Measurements from ENCODE around the gene SEPTIN1.

The SEPTIN1 gene

GRCh38 chr16:30378236-30379157, 3.9 kb downstream of the SEPTIN1 start (continued):
- TF ChIP-seq ZNF394 (tag by site-specific recombination; IDR thresholded peaks at IDR 0.05; ENCODE audit: borderline replicate concordance), result peak; percentile 48; the same call in 1 of the 2 replicates
- no peak for TF ChIP-seq FEZF1 (tag by site-specific recombination; IDR thresholded peaks at IDR 0.05)
- TF ChIP-seq ZNF366 (tag by site-specific recombination; conservative IDR thresholded peaks at IDR 0.05), result peak; percentile 88
- no peak for TF ChIP-seq ZNF747 (tag by site-specific recombination; IDR thresholded peaks at IDR 0.05)
- TF ChIP-seq ZNF239 (tag by site-specific recombination; IDR thresholded peaks at IDR 0.05), result peak; percentile 47; the same call in 1 of the 2 replicates
- TF ChIP-seq ZNF658 (tag by site-specific recombination; IDR thresholded peaks at IDR 0.05), result no peak
- no peak for TF ChIP-seq ZNF211 (tag by site-specific recombination; IDR thresholded peaks at IDR 0.05; ENCODE audit: low read depth)
- TF ChIP-seq BCL11B (tag by site-specific recombination; IDR thresholded peaks at IDR 0.05; ENCODE audit: low read depth), result no peak
- TF ChIP-seq ZNF792 (tag by site-specific recombination; IDR thresholded peaks at IDR 0.05), result no peak
- TF ChIP-seq KLF17 (tag by site-specific recombination; IDR thresholded peaks at IDR 0.05), result peak; percentile 93
- no peak for TF ChIP-seq ZNF776 (tag by site-specific recombination; IDR thresholded peaks at IDR 0.05; ENCODE audit: borderline replicate concordance)
- TF ChIP-seq ZNF837 (tag by site-specific recombination; IDR thresholded peaks at IDR 0.05), result no peak; the same call in 1 of the 2 replicates
- no peak for TF ChIP-seq ZNF132 (tag by site-specific recombination; IDR thresholded peaks at IDR 0.05; ENCODE audit: borderline replicate concordance)
- no peak for TF ChIP-seq HOXD13 (CRISPR knock-in tag; IDR thresholded peaks at IDR 0.05; ENCODE audit: borderline replicate concordance)
- TF ChIP-seq GLIS2 (tag by site-specific recombination; IDR thresholded peaks at IDR 0.05), result peak; percentile 62; the same call in 1 of the 2 replicates
- peak; percentile 73; the same call in 1 of the 2 replicates for TF ChIP-seq INSM2 (tag by site-specific recombination; IDR thresholded peaks at IDR 0.05)
- TF ChIP-seq ZNF610 (tag by site-specific recombination; IDR thresholded peaks at IDR 0.05; ENCODE audit: borderline replicate concordance), result peak; percentile 93
- no peak for TF ChIP-seq ZNF585B (tag by site-specific recombination; IDR thresholded peaks at IDR 0.05)
- no peak for TF ChIP-seq ZNF623 (tag by site-specific recombination; IDR thresholded peaks at IDR 0.05)
- no peak for TF ChIP-seq PRDM6 (tag by site-specific recombination; IDR thresholded peaks at IDR 0.05)
- no peak for TF ChIP-seq ZNF518A (tag by site-specific recombination; conservative IDR thresholded peaks at IDR 0.05; ENCODE audit: low read depth)
- no peak for TF ChIP-seq ZNF704 (tag by site-specific recombination; IDR thresholded peaks at IDR 0.05)
- TF ChIP-seq GLI4 (tag by site-specific recombination; IDR thresholded peaks at IDR 0.05), result no peak
- no peak; the same call in 1 of the 2 replicates for TF ChIP-seq ZNF10 (tag by site-specific recombination; IDR thresholded peaks at IDR 0.05)
- no peak for TF ChIP-seq ZNF302 (tag by site-specific recombination; IDR thresholded peaks at IDR 0.05; ENCODE audit: low read depth)
- no peak for TF ChIP-seq BCL11A (tag by site-specific recombination; IDR thresholded peaks at IDR 0.05; ENCODE audit: low read depth)
- no peak for TF ChIP-seq ZNF626 (tag by site-specific recombination; IDR thresholded peaks at IDR 0.05)
- peak; percentile 96 for TF ChIP-seq ZNF2 (tag by site-specific recombination; IDR thresholded peaks at IDR 0.05)
- peak; percentile 83 for TF ChIP-seq ZNF843 (tag by site-specific recombination; IDR thresholded peaks at IDR 0.05)

Data from HEK293 (cell line).